Mesothelial cell of epicardium (in vitro differentiated cells): ENCODE data around the gene TREX2. TPM values are rescaled to one million over a fixed set of nuclear protein-coding genes. Genes with fewer than 3 reads are reported as not detected.

Source experiments
- DNase-seq, 2 experiments: peaks; one replicate each; pipeline ENCODE4 v3.0.0; 2021; ENCODE audit warnings: low spot score in 2 of 2; ENCODE audit not compliant: unreplicated experiment in 2 of 2
- H3K27ac Mint-ChIP-seq: 2 replicates; pipeline ENCODE4 v1.8.0; 2021; ENCODE audit warnings: mixed read lengths
- H3K27me3 Mint-ChIP-seq: 2 replicates; pipeline ENCODE4 v1.8.0; 2021; ENCODE audit warnings: low read depth, mixed read lengths
- H3K36me3 Mint-ChIP-seq: 2 replicates; pipeline ENCODE4 v1.8.0; 2021; ENCODE audit warnings: mixed read lengths
- H3K4me1 Mint-ChIP-seq: 2 replicates; pipeline ENCODE4 v1.8.0; 2021; ENCODE audit warnings: mixed read lengths
- H3K4me3 Mint-ChIP-seq: 2 replicates; pipeline ENCODE4 v1.8.0; 2021; ENCODE audit warnings: mild to moderate bottlenecking, moderate library complexity, mixed read lengths
- H3K9me3 Mint-ChIP-seq: 2 replicates; pipeline ENCODE4 v1.8.0; 2021; ENCODE audit warnings: mixed read lengths
- CTCF ChIP-seq: fragments of 200-600 bp; sonication (generic); IDR thresholded peaks from one replicate; pipeline ENCODE4 v1.5.0; 2021; ENCODE audit warnings: antibody characterized with exemption; ENCODE audit not compliant: unreplicated experiment
- total RNA-seq: library from RNA; stranded (reverse); gene quantifications from 3 replicates; pipeline ENCODE4 v1.2.1, GENCODE V29; 2021

TREX2 gene
- total RNA-seq, 1 donor from 2014 or later = 0.83 TPM

- Mint-ChIP-seq H3K4me3 (no peak overlapping the region), H3K27ac (no peak overlapping the region), H3K4me1 (peaks cover 14% of the 10 kb centered on the region), H3K27me3 (peaks cover 26% of the 10 kb centered on the region), H3K9me3 (peaks cover 4% of the 10 kb centered on the region), H3K36me3 (no peaks in the 10 kb centered on the region)
- no peak for DNase-seq
- TF ChIP-seq CTCF = no peak
Measured at GRCh38 chrX:153409414-153410101, 36.3 kb downstream of the TREX2 start.

GRCh38 chrX:153408871-153409351, 36.9 kb downstream of the TREX2 start:
- DNase-seq = no peak
- H3K4me3 Mint-ChIP-seq = no peak overlapping the region
- peaks cover 14% of the 10 kb centered on the region for H3K4me1 Mint-ChIP-seq
- peaks cover 4% of the 10 kb centered on the region for H3K9me3 Mint-ChIP-seq
- no peak overlapping the region for H3K27ac Mint-ChIP-seq
- TF ChIP-seq CTCF = no peak
- H3K36me3 Mint-ChIP-seq = no peaks in the 10 kb centered on the region
- peaks cover 30% of the 10 kb centered on the region for H3K27me3 Mint-ChIP-seq

DNA sequence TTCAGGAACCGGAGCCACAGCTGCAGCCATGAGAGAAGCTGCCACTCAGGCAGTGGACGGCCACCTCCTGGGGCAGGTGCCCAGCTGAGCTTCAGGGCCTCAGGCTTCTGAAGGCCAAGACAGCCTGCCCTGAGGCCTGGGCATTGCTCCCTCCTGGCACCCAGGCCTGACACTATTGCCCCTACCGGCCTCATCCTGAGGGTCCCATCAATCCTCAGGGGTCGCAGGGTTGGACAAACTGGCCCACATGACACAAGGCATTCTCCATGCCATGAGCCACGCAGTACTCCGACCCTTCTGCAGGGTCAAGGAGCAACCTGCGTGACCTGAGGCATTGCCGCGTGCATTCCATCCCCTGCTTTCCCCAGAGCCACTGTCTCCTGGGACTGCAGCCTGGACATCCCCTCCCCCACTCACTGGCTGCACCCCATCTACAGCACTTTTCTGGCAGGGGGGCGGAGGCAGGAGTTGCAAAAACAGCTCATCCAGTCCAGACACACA, 37.6 kb downstream of the TREX2 start:
- no peak overlapping the region for H3K4me3 Mint-ChIP-seq
- H3K27ac Mint-ChIP-seq = no peak overlapping the region
- DNase-seq = no peak
- peaks cover 6% of the 10 kb centered on the region for H3K9me3 Mint-ChIP-seq
- H3K36me3 Mint-ChIP-seq = no peaks in the 10 kb centered on the region
- peaks cover 14% of the 10 kb centered on the region for H3K4me1 Mint-ChIP-seq
- peaks cover 30% of the 10 kb centered on the region for H3K27me3 Mint-ChIP-seq
- TF ChIP-seq CTCF = no peak

DNA sequence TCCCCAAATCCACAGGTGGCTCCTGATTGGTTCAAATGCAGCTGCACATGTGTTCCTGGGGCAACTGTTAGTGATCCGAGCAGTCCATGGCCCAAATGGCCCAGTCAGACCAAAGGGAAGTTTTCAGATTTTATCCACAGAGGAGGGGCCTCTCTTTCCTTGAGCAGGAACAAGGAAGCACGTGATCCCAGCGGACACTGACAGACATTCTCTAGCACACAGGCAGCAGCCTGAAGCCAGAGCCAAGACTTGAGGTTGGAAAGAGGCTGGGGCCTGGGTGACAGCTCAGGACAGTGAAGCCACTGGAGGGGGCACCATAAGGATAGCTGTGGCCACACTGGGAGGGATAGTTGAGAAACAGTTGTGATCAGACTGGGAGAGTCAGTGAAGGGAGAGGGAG, 38.1 kb downstream of the TREX2 start:
- H3K9me3 Mint-ChIP-seq = peaks cover 11% of the 10 kb centered on the region

GRCh38 chrX:153406903-153407302, 39.0 kb downstream of the TREX2 start:
- H3K27me3 Mint-ChIP-seq = peaks cover 32% of the 10 kb centered on the region
- H3K9me3 Mint-ChIP-seq = peaks cover 16% of the 10 kb centered on the region
- no peak for TF ChIP-seq CTCF
- peaks cover 3% of the 10 kb centered on the region for H3K36me3 Mint-ChIP-seq
- no peak overlapping the region for H3K27ac Mint-ChIP-seq
- peaks cover 8% of the 10 kb centered on the region for H3K4me1 Mint-ChIP-seq
- DNase-seq = no peak
- H3K4me3 Mint-ChIP-seq = no peak overlapping the region

More for the DNA sequence above, 38.1 kb downstream of the TREX2 start:
- no peak for DNase-seq
- no peaks in the 10 kb centered on the region for H3K36me3 Mint-ChIP-seq
- H3K4me3 Mint-ChIP-seq = no peak overlapping the region
- TF ChIP-seq CTCF = no peak
- no peak overlapping the region for H3K27ac Mint-ChIP-seq
- peaks cover 14% of the 10 kb centered on the region for H3K4me1 Mint-ChIP-seq
- peaks cover 33% of the 10 kb centered on the region for H3K27me3 Mint-ChIP-seq
